Endodermal cell (in vitro differentiated cells): ENCODE data around the gene KIFBP. TPM values are rescaled to one million over a fixed set of nuclear protein-coding genes. Genes with fewer than 3 reads are reported as not detected.

ENCODE experiments used
- DNase-seq: peaks from one replicate; pipeline ENCODE4 v3.0.0-alpha.2; 2017
- H3K27ac ChIP-seq: 2 replicates; pipeline ENCODE4 v1.5.1; 2013; ENCODE audit warnings: mild to moderate bottlenecking, low read depth, low read length, moderate library complexity
- H3K27me3 ChIP-seq: 2 replicates; pipeline ENCODE4 v1.6.1; 2013; ENCODE audit warnings: mild to moderate bottlenecking, low read length, moderate library complexity; ENCODE audit not compliant: insufficient read depth, control insufficient read depth, poor library complexity, severe bottlenecking
- H3K36me3 ChIP-seq: 2 replicates; pipeline ENCODE4 v1.7.0; 2013; ENCODE audit warnings: mild to moderate bottlenecking, low read length, moderate library complexity; ENCODE audit not compliant: control insufficient read depth, insufficient read depth
- H3K4me1 ChIP-seq: one replicate; pipeline ENCODE4 v1.7.0; 2013; ENCODE audit warnings: low read length; ENCODE audit not compliant: control insufficient read depth, insufficient read depth
- H3K4me3 ChIP-seq: 2 replicates; pipeline ENCODE4 v1.5.1; 2013; ENCODE audit warnings: mild to moderate bottlenecking, low read length, moderate library complexity
- H3K9ac ChIP-seq: 2 replicates; pipeline ENCODE4 v1.6.1; 2013; ENCODE audit warnings: mild to moderate bottlenecking, low read length, moderate library complexity; ENCODE audit not compliant: poor library complexity, severe bottlenecking; ENCODE audit errors: extremely low read depth
- H3K9me3 ChIP-seq: 2 replicates; pipeline ENCODE4 v1.6.1; 2013; ENCODE audit warnings: mild to moderate bottlenecking, low read length, moderate library complexity; ENCODE audit not compliant: control insufficient read depth
- H3K27ac Mint-ChIP-seq: 2 replicates; pipeline ENCODE4 v1.8.0; 2020; ENCODE audit warnings: mixed read lengths
- H3K27me3 Mint-ChIP-seq: 2 replicates; pipeline ENCODE4 v1.8.0; 2021; ENCODE audit warnings: mild to moderate bottlenecking, mixed read lengths; ENCODE audit not compliant: insufficient read depth
- H3K36me3 Mint-ChIP-seq: 2 replicates; pipeline ENCODE4 v1.8.0; 2020; ENCODE audit warnings: low read depth, mixed read lengths
- H3K4me1 Mint-ChIP-seq: 2 replicates; pipeline ENCODE4 v1.8.0; 2020; ENCODE audit warnings: mixed read lengths
- H3K4me3 Mint-ChIP-seq: 2 replicates; pipeline ENCODE4 v1.8.0; 2020; ENCODE audit warnings: mild to moderate bottlenecking, moderate library complexity, mixed read lengths
- H3K9me3 Mint-ChIP-seq: 2 replicates; pipeline ENCODE4 v1.8.0; 2020; ENCODE audit warnings: mild to moderate bottlenecking, mixed read lengths
- CTCF ChIP-seq: fragments of 200-600 bp; sonication (generic); conservative IDR thresholded peaks from 2 replicates; pipeline ENCODE4 v1.5.0; 2021; ENCODE audit warnings: antibody characterized with exemption, mild to moderate bottlenecking
- whole genome bisulfite sequencing, 2 experiments: methylation state at CpG; one replicate each; pipeline versions ENCODE4 v1.1.5 to v1.1.7; 2013; ENCODE audit warnings: missing lambda C conversion rate in 2 of 2, mixed read lengths in 1 of 2; ENCODE audit not compliant: insufficient coverage in 1 of 2, insufficient read length in 1 of 2; 5-methylcytosine and 5-hydroxymethylcytosine counted together
- total RNA-seq, 2 donors: library from RNA; stranded (reverse); fragmentation: NEBNext Ultra II Directional in 1 of 2; extraction: Animal tissue kit (Norgen Biotek cat#: 25700) in 1 of 2; gene quantifications; 2 replicates in 1 of 2; 3 replicates in 1 of 2; pipeline ENCODE4 v1.2.1, GENCODE V29; 2021

The KIFBP gene
- total RNA-seq, 2 donors from 2014 or later, result 36.4 to 36.8 TPM

DNA sequence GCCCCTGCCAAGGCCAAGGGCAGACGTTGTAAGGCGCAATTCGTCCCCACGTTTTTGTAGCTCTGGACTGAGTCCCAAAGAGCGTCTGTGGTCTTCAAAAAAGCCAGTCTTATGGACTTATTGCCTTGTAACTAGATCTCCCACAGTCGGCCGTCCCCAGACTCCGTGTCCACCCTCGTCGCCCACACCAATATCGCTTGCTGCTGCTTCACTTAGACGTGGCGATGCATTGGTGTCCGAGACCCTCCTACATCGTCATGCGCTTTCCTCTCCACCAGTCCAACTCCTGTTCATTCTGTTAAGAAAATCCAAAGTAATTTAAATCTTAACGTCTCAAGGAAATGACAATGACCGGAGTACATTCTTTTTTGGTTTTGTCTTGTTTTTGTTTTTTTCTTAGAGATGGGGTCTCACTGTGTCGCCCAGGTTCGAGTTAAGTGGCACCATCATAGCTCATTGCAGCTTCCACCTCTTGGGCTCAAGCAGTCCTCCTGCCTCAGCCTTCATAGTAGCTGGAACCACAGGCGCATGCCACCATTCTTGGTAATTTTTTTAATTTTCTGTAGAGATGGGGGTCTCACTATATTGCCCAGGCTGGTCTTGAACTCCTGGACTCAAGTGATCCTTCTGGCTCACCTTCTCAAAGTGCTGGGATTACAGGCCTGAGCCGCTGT lies 851 bp downstream of the KIFBP start:
- H3K4me3 ChIP-seq, result peak overlapping the region; percentile 98
- H3K9me3 ChIP-seq, result no peaks in the 10 kb centered on the region
- H3K36me3 Mint-ChIP-seq, result peaks cover 13% of the 10 kb centered on the region
- no peak for DNase-seq
- H3K9ac ChIP-seq, result peak overlapping the region; percentile 85
- WGBS, 2 experiments, result 30 to 33% methylated on average over 18 to 22 of the region's 22 CpGs
- H3K27me3 ChIP-seq, result no peaks in the 10 kb centered on the region
- H3K36me3 ChIP-seq, result peaks cover 29% of the 10 kb centered on the region
- peak overlapping the region; percentile 87 for H3K4me3 Mint-ChIP-seq
- no peaks in the 10 kb centered on the region for H3K9me3 Mint-ChIP-seq
- peak overlapping the region; percentile 96 for H3K27ac Mint-ChIP-seq
- H3K4me1 Mint-ChIP-seq, result peaks cover 14% of the 10 kb centered on the region
- no peak overlapping the region for H3K27ac ChIP-seq
- no peak for TF ChIP-seq CTCF
- H3K4me1 ChIP-seq, result no peaks in the 10 kb centered on the region
- H3K27me3 Mint-ChIP-seq, result no peaks in the 10 kb centered on the region

GRCh38 chr10:68992636-68993440 lies 4.2 kb downstream of the KIFBP start:
- Mint-ChIP-seq H3K27ac (peak overlapping the region; percentile 6), H3K27me3 (no peaks in the 10 kb centered on the region), H3K4me3 (peak overlapping the region; percentile 2), H3K4me1 (peaks cover 13% of the 10 kb centered on the region), H3K36me3 (peaks cover 5% of the 10 kb centered on the region), H3K9me3 (no peaks in the 10 kb centered on the region)
- no peaks in the 10 kb centered on the region for H3K4me1 ChIP-seq
- H3K9ac ChIP-seq, result no peak overlapping the region
- no peaks in the 10 kb centered on the region for H3K27me3 ChIP-seq
- no peak overlapping the region for H3K27ac ChIP-seq
- no peak for DNase-seq
- H3K9me3 ChIP-seq, result no peaks in the 10 kb centered on the region
- H3K36me3 ChIP-seq, result peaks cover 16% of the 10 kb centered on the region
- TF ChIP-seq CTCF, result no peak
- H3K4me3 ChIP-seq, result peak overlapping the region; percentile 65
- 96% methylated on average over 2 of the region's 2 CpGs; no CpG with 5 or more reads in 1 of the 2 experiments for WGBS, 2 experiments

- Histone ChIP-seq H3K9ac (no peak overlapping the region), H3K4me3 (no peak overlapping the region), H3K9me3 (no peaks in the 10 kb centered on the region), H3K36me3 (peaks cover 30% of the 10 kb centered on the region), H3K27me3 (no peaks in the 10 kb centered on the region), H3K4me1 (no peaks in the 10 kb centered on the region), H3K27ac (no peak overlapping the region)
- H3K27me3 Mint-ChIP-seq, result no peaks in the 10 kb centered on the region
- H3K4me1 Mint-ChIP-seq, result peaks cover 11% of the 10 kb centered on the region
- peak overlapping the region; percentile 33 for H3K27ac Mint-ChIP-seq
- TF ChIP-seq CTCF, result no peak
- no peak overlapping the region for H3K4me3 Mint-ChIP-seq
- peaks cover 23% of the 10 kb centered on the region for H3K36me3 Mint-ChIP-seq
- H3K9me3 Mint-ChIP-seq, result no peaks in the 10 kb centered on the region
- WGBS, 2 experiments, result 91% methylated on average over 3 of the region's 3 CpGs; no CpG with 5 or more reads in 1 of the 2 experiments
- DNase-seq, result no peak
Observed at GRCh38 chr10:68997211-68997610, 8.6 kb downstream of the KIFBP start.
